Choroid plexus epithelial cell (primary cell): ENCODE data around the gene CNTN5.

ENCODE experiments used
- DNase-seq: peaks from one replicate; pipeline ENCODE4 v3.0.0-alpha.2; 2010; ENCODE audit warnings: low read depth
- H3K4me3 ChIP-seq: 2 replicates; pipeline ENCODE4 v1.5.1; 2011; ENCODE audit warnings: low read depth, mild to moderate bottlenecking, control low read depth, low read length, moderate library complexity
- TF ChIP-seq, protein P1 (sequence below): conservative IDR thresholded peaks from 2 replicates; pipeline ENCODE4 v1.5.1; 2011; ENCODE audit warnings: low read depth, mild to moderate bottlenecking, control low read depth, inconsistent platforms, low read length, moderate library complexity

CNTN5 gene

DNA sequence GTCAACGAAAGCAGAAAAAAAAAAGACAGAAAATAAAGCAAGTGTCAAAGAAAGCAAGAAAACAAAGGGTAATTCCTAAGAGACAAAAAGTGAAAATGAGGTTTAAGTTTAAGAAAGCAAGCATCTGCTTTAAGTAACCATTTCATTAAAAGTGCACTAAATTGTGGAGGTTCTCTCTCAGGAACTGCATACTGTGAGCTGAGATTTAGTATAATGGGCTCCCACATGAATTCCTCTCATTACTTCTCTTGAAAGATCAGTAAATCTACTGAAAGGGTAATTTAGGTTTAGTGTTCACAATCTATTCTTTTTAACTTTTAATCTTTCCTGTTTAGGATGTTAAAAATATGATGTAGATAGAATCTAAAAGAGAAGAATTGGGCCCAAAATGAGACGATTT lies 1201.0 kb downstream of the CNTN5 start:
- TF ChIP-seq, protein P1, sequence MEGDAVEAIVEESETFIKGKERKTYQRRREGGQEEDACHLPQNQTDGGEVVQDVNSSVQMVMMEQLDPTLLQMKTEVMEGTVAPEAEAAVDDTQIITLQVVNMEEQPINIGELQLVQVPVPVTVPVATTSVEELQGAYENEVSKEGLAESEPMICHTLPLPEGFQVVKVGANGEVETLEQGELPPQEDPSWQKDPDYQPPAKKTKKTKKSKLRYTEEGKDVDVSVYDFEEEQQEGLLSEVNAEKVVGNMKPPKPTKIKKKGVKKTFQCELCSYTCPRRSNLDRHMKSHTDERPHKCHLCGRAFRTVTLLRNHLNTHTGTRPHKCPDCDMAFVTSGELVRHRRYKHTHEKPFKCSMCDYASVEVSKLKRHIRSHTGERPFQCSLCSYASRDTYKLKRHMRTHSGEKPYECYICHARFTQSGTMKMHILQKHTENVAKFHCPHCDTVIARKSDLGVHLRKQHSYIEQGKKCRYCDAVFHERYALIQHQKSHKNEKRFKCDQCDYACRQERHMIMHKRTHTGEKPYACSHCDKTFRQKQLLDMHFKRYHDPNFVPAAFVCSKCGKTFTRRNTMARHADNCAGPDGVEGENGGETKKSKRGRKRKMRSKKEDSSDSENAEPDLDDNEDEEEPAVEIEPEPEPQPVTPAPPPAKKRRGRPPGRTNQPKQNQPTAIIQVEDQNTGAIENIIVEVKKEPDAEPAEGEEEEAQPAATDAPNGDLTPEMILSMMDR = no peak
- DNase-seq = no peak
- no peak overlapping the region for H3K4me3 ChIP-seq

GRCh38 chr11:100224541-100225034 lies 1203.8 kb downstream of the CNTN5 start:
- no peak overlapping the region for H3K4me3 ChIP-seq
- DNase-seq = no peak
- TF ChIP-seq, protein P1 = no peak

- no peak overlapping the region for H3K4me3 ChIP-seq
- TF ChIP-seq, protein P1 = no peak
- peak; percentile 2 for DNase-seq
These were observed 1208.3 kb downstream of the CNTN5 start for GRCh38 chr11:100229086-100229485.

GRCh38 chr11:100232006-100232405 lies 1211.3 kb downstream of the CNTN5 start:
- H3K4me3 ChIP-seq = no peak overlapping the region
- TF ChIP-seq, protein P1 = no peak
- no peak for DNase-seq

DNA sequence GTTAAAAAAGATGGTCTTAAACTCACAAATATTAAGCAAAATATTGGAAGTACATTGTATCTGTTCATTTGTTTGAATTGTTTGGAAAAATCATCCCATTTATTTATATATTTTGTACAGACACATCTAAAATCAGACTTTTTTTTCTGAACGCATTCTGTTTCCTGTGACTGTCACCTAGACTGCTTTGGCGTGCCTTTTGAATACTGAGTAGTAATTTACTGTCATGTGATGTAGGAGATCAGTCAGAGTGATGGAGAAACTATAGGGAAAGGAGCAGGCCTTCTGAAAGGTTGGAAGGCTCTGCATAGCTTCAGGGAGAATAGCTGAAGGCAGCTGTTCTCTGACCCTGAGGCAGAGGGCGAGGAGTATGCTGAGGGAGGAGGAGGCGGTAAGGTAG lies 1214.3 kb downstream of the CNTN5 start:
- TF ChIP-seq, protein P1 = no peak
- no peak overlapping the region for H3K4me3 ChIP-seq
- DNase-seq = no peak

DNA sequence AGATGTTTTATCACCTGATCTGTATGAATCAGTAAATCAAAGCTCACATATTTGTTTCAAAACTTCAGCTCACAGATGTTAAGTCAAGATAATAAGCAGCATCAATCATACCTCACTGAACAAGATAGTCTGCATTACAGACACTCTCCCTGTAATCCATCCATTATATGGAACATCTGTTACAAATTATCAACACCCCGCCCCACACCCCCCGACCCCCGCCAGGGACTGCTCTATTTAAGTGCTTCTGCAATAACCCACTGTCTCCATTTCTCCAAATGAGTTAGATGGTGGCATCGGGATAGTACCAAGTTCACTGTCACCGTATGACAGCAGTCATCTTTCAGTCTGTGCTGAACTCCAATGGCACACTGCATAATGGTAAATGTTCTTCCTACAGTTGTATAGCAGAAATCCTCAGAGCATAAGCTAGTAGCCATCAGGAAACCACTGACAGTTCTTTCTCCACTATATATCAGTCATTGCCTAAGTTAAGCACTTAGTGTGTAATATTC lies 1219.3 kb downstream of the CNTN5 start:
- DNase-seq = no peak
- TF ChIP-seq, protein P1 = no peak
- no peak overlapping the region for H3K4me3 ChIP-seq

- no peak overlapping the region for H3K4me3 ChIP-seq
- TF ChIP-seq, protein P1 = no peak
- DNase-seq = no peak
These were observed 1227.0 kb downstream of the CNTN5 start for GRCh38 chr11:100247704-100248103.
